GM23338 (cell line): Measurements from ENCODE around the gene SLC27A3.

Experiments used
- CREB1 ChIP-seq: fragments of 250-450 bp; sonication (Bioruptor Pico); IDR thresholded peaks from 2 replicates; pipeline ENCODE4 v1.5.0; 2020; ENCODE audit warnings: low read depth, mild to moderate bottlenecking, moderate library complexity
- EZH2 ChIP-seq: fragments of 200-600 bp; sonication (generic); IDR thresholded peaks from one replicate; pipeline ENCODE4 v1.8.0; 2017; ENCODE audit warnings: antibody characterized with exemption, mild to moderate bottlenecking, low read depth; ENCODE audit not compliant: unreplicated experiment
- EZH2phosphoT487 ChIP-seq: fragments of 200-600 bp; sonication (generic); IDR thresholded peaks from one replicate; pipeline ENCODE4 v1.8.1; 2018; ENCODE audit warnings: antibody characterized with exemption; ENCODE audit not compliant: unreplicated experiment
- JUNB ChIP-seq: IDR thresholded peaks from one replicate; pipeline ENCODE4 v1.6.1; 2016; ENCODE audit warnings: antibody characterized with exemption; ENCODE audit not compliant: unreplicated experiment
- POLR2AphosphoS5 ChIP-seq: IDR thresholded peaks from 2 replicates; pipeline ENCODE4 v1.6.1; 2016; ENCODE audit warnings: antibody characterized with exemption, low read depth
- STAT1 ChIP-seq: IDR thresholded peaks from one replicate; pipeline ENCODE4 v1.6.1; 2016; ENCODE audit warnings: antibody characterized with exemption; ENCODE audit not compliant: unreplicated experiment
- ZNF114 ChIP-seq: fragments of 250-450 bp; sonication (Bioruptor Pico); IDR thresholded peaks from 2 replicates; pipeline ENCODE4 v1.5.0; 2020; ENCODE audit warnings: mild to moderate bottlenecking, moderate library complexity
- ZNF331 ChIP-seq: fragments of 250-450 bp; sonication (Bioruptor Pico); IDR thresholded peaks from 2 replicates; pipeline ENCODE4 v1.5.0; 2020; ENCODE audit warnings: low read depth, mild to moderate bottlenecking, moderate library complexity
- ZNF462 ChIP-seq: fragments of 250-450 bp; sonication (Bioruptor Pico); IDR thresholded peaks from 2 replicates; pipeline ENCODE4 v1.5.0; 2020; ENCODE audit warnings: mild to moderate bottlenecking, moderate library complexity
- TF ChIP-seq, protein P1 (sequence below), 2 experiments: fragments of 200-600 bp in 1 of 2; sonication (generic) in 1 of 2; conservative IDR thresholded peaks; 2 replicates each; pipeline versions ENCODE4 v1.5.1 to v1.6.1; 2016 to 2017; ENCODE audit warnings: antibody characterized with exemption in 2 of 2, low read depth in 2 of 2, mild to moderate bottlenecking in 2 of 2, moderate library complexity in 1 of 2
- TF ChIP-seq, protein P2 (sequence below): IDR thresholded peaks from one replicate; pipeline ENCODE4 v1.6.1; 2018; ENCODE audit warnings: antibody characterized with exemption; ENCODE audit not compliant: unreplicated experiment
- TF ChIP-seq, protein P3 (sequence below): IDR thresholded peaks from 2 replicates; pipeline ENCODE4 v1.6.1; 2016; ENCODE audit warnings: antibody characterized with exemption

GRCh38 chr1:153803470-153804056, 28.4 kb downstream of the SLC27A3 start:
- TF ChIP-seq, protein P1, sequence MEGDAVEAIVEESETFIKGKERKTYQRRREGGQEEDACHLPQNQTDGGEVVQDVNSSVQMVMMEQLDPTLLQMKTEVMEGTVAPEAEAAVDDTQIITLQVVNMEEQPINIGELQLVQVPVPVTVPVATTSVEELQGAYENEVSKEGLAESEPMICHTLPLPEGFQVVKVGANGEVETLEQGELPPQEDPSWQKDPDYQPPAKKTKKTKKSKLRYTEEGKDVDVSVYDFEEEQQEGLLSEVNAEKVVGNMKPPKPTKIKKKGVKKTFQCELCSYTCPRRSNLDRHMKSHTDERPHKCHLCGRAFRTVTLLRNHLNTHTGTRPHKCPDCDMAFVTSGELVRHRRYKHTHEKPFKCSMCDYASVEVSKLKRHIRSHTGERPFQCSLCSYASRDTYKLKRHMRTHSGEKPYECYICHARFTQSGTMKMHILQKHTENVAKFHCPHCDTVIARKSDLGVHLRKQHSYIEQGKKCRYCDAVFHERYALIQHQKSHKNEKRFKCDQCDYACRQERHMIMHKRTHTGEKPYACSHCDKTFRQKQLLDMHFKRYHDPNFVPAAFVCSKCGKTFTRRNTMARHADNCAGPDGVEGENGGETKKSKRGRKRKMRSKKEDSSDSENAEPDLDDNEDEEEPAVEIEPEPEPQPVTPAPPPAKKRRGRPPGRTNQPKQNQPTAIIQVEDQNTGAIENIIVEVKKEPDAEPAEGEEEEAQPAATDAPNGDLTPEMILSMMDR (conservative IDR thresholded peaks at IDR 0.05; ENCODE audit: low read depth in 2 of 2): no peak
- no peak for TF ChIP-seq CREB1
- TF ChIP-seq EZH2phosphoT487: no peak
- TF ChIP-seq, protein P2, sequence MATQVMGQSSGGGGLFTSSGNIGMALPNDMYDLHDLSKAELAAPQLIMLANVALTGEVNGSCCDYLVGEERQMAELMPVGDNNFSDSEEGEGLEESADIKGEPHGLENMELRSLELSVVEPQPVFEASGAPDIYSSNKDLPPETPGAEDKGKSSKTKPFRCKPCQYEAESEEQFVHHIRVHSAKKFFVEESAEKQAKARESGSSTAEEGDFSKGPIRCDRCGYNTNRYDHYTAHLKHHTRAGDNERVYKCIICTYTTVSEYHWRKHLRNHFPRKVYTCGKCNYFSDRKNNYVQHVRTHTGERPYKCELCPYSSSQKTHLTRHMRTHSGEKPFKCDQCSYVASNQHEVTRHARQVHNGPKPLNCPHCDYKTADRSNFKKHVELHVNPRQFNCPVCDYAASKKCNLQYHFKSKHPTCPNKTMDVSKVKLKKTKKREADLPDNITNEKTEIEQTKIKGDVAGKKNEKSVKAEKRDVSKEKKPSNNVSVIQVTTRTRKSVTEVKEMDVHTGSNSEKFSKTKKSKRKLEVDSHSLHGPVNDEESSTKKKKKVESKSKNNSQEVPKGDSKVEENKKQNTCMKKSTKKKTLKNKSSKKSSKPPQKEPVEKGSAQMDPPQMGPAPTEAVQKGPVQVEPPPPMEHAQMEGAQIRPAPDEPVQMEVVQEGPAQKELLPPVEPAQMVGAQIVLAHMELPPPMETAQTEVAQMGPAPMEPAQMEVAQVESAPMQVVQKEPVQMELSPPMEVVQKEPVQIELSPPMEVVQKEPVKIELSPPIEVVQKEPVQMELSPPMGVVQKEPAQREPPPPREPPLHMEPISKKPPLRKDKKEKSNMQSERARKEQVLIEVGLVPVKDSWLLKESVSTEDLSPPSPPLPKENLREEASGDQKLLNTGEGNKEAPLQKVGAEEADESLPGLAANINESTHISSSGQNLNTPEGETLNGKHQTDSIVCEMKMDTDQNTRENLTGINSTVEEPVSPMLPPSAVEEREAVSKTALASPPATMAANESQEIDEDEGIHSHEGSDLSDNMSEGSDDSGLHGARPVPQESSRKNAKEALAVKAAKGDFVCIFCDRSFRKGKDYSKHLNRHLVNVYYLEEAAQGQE: no peak
- no peak for TF ChIP-seq POLR2AphosphoS5
- TF ChIP-seq, protein P3, sequence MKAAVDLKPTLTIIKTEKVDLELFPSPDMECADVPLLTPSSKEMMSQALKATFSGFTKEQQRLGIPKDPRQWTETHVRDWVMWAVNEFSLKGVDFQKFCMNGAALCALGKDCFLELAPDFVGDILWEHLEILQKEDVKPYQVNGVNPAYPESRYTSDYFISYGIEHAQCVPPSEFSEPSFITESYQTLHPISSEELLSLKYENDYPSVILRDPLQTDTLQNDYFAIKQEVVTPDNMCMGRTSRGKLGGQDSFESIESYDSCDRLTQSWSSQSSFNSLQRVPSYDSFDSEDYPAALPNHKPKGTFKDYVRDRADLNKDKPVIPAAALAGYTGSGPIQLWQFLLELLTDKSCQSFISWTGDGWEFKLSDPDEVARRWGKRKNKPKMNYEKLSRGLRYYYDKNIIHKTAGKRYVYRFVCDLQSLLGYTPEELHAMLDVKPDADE: no peak
- TF ChIP-seq EZH2: no peak
- TF ChIP-seq ZNF462 (CRISPR knock-in tag): no peak
- no peak for TF ChIP-seq JUNB
- no peak for TF ChIP-seq ZNF114
- no peak for TF ChIP-seq ZNF331 (CRISPR knock-in tag)
- no peak for TF ChIP-seq STAT1
